ENCODE data around the gene PBX3. TPM values are rescaled to one million over a fixed set of nuclear protein-coding genes. Genes with fewer than 3 reads are reported as not detected.

The PBX3 gene
- total RNA-seq, 4 donors from 2014 or later = 5.1 to 360 (median 44.1) TPM

DNA sequence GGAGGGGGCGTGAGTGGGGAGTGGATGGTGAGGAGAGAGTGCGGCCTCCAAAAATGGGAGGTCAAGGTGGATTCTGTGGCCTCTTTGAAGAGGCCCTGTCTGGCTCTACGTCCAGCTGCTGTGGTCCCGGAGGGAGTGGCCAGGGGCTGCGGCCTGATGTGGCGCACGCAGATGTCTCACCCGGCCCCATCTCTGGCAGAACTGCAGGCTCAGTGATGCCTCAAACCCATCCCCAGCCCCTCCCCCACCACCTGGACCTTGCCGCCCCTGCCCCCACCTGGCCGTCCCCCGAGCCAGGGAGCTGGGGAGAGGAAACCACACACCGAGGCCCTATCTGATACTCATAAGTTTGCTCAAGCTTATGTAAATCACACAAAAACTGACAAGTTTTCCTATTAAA, 267.6 kb downstream of the PBX3 start:
- TF ChIP-seq, protein P1, sequence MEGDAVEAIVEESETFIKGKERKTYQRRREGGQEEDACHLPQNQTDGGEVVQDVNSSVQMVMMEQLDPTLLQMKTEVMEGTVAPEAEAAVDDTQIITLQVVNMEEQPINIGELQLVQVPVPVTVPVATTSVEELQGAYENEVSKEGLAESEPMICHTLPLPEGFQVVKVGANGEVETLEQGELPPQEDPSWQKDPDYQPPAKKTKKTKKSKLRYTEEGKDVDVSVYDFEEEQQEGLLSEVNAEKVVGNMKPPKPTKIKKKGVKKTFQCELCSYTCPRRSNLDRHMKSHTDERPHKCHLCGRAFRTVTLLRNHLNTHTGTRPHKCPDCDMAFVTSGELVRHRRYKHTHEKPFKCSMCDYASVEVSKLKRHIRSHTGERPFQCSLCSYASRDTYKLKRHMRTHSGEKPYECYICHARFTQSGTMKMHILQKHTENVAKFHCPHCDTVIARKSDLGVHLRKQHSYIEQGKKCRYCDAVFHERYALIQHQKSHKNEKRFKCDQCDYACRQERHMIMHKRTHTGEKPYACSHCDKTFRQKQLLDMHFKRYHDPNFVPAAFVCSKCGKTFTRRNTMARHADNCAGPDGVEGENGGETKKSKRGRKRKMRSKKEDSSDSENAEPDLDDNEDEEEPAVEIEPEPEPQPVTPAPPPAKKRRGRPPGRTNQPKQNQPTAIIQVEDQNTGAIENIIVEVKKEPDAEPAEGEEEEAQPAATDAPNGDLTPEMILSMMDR (IDR thresholded peaks at IDR 0.05) = no peak
- no peak for TF ChIP-seq POLR2A (IDR thresholded peaks at IDR 0.05)
- Histone ChIP-seq H3K4me3 (no peak overlapping the region), H3K9me3 (no peaks in the 10 kb centered on the region), H3K36me3 (no peaks in the 10 kb centered on the region), H3K4me1 (no peaks in the 10 kb centered on the region), H3K27me3 (no peaks in the 10 kb centered on the region), H3K27ac (no peak overlapping the region)
- DNase-seq = no peak
- intact Hi-C loops (cut with DNase I; ENCODE audit: low total_unique reads) = no loop called here

DNA sequence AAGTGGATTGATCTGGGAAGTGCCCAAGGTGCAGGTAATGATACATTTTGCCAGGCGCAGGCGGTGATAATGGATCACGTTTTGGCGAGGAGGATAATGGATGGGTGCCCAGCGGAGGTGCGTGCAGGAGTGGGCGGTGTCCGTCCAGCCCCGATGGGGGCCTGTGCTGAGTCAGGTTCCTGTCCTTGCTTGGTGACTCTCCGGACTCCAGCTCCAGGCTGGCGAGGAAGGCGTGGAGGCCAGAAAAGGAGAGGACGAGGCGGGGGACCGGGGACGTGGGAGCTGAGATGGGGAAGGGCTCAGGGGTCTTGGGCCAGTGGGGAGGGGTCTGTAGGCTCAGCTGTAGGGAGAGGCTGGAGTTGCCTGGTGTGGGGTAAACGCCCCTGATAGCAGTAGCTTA, 268.3 kb downstream of the PBX3 start:
- Histone ChIP-seq H3K4me1 (no peaks in the 10 kb centered on the region), H3K27me3 (no peaks in the 10 kb centered on the region), H3K9me3 (no peaks in the 10 kb centered on the region), H3K27ac (no peak overlapping the region), H3K4me3 (no peak overlapping the region), H3K36me3 (no peaks in the 10 kb centered on the region)
- no peak for DNase-seq
- intact Hi-C loops (cut with DNase I; ENCODE audit: low total_unique reads) = no loop called here
- TF ChIP-seq, protein P1 (IDR thresholded peaks at IDR 0.05) = no peak

DNA sequence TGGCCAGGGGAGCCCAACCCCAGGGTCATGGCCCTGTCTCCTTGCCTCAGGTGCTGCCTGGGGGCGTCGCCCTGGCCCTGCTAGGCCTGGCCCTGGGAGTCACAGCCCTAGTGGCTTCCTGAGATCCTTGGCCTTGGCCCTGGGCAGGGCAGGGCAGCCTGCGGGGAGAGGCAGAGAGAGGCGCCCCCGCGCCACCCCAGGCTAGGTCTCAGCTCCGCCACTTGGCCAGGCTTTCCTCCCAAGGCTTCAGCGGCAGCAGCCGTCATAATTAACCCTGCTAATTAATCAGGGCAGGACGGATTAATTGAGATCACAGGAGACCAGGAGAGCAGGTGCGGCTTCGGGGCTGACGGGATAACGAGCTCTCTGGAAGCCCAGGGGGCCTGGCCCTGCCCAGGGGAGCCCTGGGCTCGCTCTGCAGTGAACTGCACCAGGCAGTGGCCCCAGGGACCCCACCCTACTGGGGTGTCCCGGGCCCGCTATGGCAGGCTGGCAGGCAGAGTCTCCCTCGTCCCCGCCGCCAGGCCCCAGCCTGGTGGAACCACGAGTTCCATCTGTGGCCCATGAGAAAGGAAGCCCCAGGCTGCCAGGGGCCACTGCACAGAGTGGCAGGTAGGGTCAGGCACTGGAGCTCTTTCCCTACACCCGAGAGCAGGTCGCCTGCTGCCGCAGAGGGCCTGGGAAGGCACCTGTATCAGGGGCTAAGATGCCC, 269.6 kb downstream of the PBX3 start:
- H3K4me1 ChIP-seq = no peaks in the 10 kb centered on the region
- H3K27ac ChIP-seq = no peak overlapping the region
- no peaks in the 10 kb centered on the region for H3K9me3 ChIP-seq
- intact Hi-C loops (cut with DNase I; ENCODE audit: low total_unique reads) = no loop called here
- H3K4me3 ChIP-seq = no peak overlapping the region
- H3K27me3 ChIP-seq = no peaks in the 10 kb centered on the region
- no peaks in the 10 kb centered on the region for H3K36me3 ChIP-seq
- no peak for TF ChIP-seq POLR2A (IDR thresholded peaks at IDR 0.05)
- TF ChIP-seq, protein P1 (IDR thresholded peaks at IDR 0.05) = no peak
- DNase-seq = no peak

Other genes with a start within 250 kb of the PBX3 start
- gene MAPKAP1, start 40.2 kb upstream of the PBX3 start, total RNA-seq = 100 to 1,000 TPM in 1 of 4 donors, 10 to 100 TPM in 3; 54.1 to 195 (median 61.9) TPM